Right lobe of liver (tissue), 6 donors: Measurements from ENCODE around the gene DHFR. TPM values are rescaled to one million over a fixed set of nuclear protein-coding genes. Genes with fewer than 3 reads are reported as not detected.

Source experiments
- ATAC-seq, 4 donors: fragments of 200-7000 bp; cut with Tn5 transposase; one replicate each; pipeline ENCODE4 v1.9.1; 2020; ENCODE audit warnings: mild to moderate bottlenecking in 4 of 4, moderate library complexity in 4 of 4
- DNase-seq, 3 donors: peaks; one replicate each; pipeline ENCODE4 v3.0.0-alpha.2; 2020
- H3K27ac ChIP-seq, 3 donors: fragments of 200-600 bp; one replicate each; pipeline ENCODE4 v1.8.0; 2022
- H3K27me3 ChIP-seq, 2 donors: fragments of 200-600 bp; one replicate each; pipeline ENCODE4 v1.8.0; 2022
- H3K36me3 ChIP-seq, 4 donors: fragments of 200-600 bp; sonication (generic) in 1 of 4; one replicate each; pipeline versions ENCODE4 v1.5.1 to v1.8.0; 2017 to 2022; ENCODE audit warnings: control low read depth in 1 of 4
- H3K4me1 ChIP-seq, 4 donors: fragments of 200-600 bp; sonication (generic) in 1 of 4; one replicate each; pipeline versions ENCODE4 v1.5.1 to v1.8.0; 2017 to 2022; ENCODE audit warnings: control low read depth in 1 of 4
- H3K4me3 ChIP-seq, 3 donors: fragments of 200-600 bp; one replicate each; pipeline ENCODE4 v1.8.0; 2022
- H3K9me3 ChIP-seq, 4 donors: fragments of 200-600 bp; sonication (generic) in 1 of 4; one replicate each; pipeline versions ENCODE4 v1.5.1 to v1.8.0; 2017 to 2022; ENCODE audit warnings: control low read depth in 1 of 4
- CTCF ChIP-seq, 4 donors: fragments of 200-600 bp in 3 of 4; fragments of 450-650 bp in 1 of 4; IDR thresholded peaks; one replicate each; pipeline versions ENCODE4 v1.5.1 to v1.8.0; 2016 to 2022; ENCODE audit warnings: antibody characterized with exemption in 4 of 4, mild to moderate bottlenecking in 2 of 4
- POLR2A ChIP-seq: fragments of 450-650 bp; IDR thresholded peaks from one replicate; pipeline ENCODE4 v1.6.1; 2017; ENCODE audit warnings: antibody characterized with exemption, mild to moderate bottlenecking
- WGBS: methylation state at CpG from one replicate; pipeline ENCODE4 v1.1.6; 2018; ENCODE audit warnings: low coverage, low lambda C conversion rate; ENCODE audit not compliant: insufficient coverage; ENCODE audit errors: missing lambda C conversion rate; 5-methylcytosine and 5-hydroxymethylcytosine counted together
- intact Hi-C, 2 donors: fragments of 100-400 bp; cut with DNase I; formaldehyde crosslinking; loops; one replicate each; pipeline versions ENCODE4 v1.11.2 to v1.14.1; 2022
- total RNA-seq, 6 experiments: library from RNA; depleted of rRNA in 2 of 6; stranded (reverse); fragments of >200 nt in 2 of 6; fragmentation: NEBNext Ultra II Directional in 3 of 6; extraction: Animal tissue kit (Norgen Biotek cat#: 25700) in 3 of 6; gene quantifications; one replicate each; pipeline versions ENCODE4 v1.1.0 to v1.2.4, GENCODE V29; 2016 to 2023
- donor health status: DM: no; HTN: yes; CAD: no.
- donor health status: DM: no; HTN: no; CAD: no.
- donor health status: DM: no; HTN: no; CAD: no.
- donor health status: DM: no; HTN: yes; CAD: no.
- donor health status: DM: no; HTN: yes; CAD: no.

The DHFR gene
- total RNA-seq, 6 experiments from 2014 or later = 15.3 to 29.2 (median 22.2) TPM

DNA sequence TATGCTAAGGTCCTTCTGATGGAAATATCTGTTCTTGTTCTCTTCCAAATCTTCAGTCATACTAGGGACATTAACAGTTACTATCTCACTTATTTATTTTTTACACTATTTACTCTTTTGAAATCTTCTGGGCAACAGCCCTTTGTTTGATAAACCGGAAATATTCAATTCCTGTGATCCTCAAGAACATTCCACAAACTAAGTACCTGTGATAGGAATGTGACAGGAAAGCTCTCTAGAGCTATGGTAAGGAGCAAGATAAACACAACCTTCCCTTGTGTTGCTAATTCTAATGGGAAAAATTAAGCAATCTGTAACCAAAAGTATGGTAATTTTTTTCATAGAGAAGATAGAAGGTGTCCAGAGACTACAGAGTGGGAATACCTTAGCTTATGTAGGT, 62.7 kb downstream of the DHFR start:
- Histone ChIP-seq H3K4me1 (peaks cover 0 to 10% (median 0%) of the 10 kb centered on the region in 4 donors), H3K36me3 (no peaks in the 10 kb centered on the region), H3K27ac (no peak overlapping the region), H3K9me3 (no peaks in the 10 kb centered on the region), H3K27me3 (no peaks in the 10 kb centered on the region), H3K4me3 (no peak overlapping the region)
- WGBS = 20% methylated on average over 1 of the region's 1 CpG
- ATAC-seq = no peak
- TF ChIP-seq CTCF (IDR thresholded peaks at IDR 0.05) (no peak), POLR2A (no peak)
- intact Hi-C loops = no loop called here
- no peak for DNase-seq

DNA sequence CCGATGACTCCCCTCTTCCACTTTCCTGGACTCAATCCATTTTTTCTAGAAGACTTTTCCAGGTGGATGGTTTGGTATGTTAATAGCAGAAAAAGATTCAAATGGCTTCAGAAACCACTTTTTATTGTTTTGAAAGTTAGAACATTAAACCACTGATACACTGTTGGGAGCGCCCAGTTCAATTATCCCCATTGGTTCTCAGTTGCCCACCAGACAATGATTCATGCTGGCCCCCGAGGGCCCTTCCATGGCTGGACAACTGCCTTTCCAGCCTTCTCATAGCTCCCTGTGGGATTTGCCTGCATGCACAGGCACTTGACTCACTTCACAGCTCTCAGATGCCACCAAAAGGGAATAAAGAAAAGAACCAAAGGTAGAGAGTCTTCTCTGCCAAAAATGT, 63.4 kb downstream of the DHFR start:
- H3K36me3 ChIP-seq = no peaks in the 10 kb centered on the region
- 86% methylated on average over 3 of the region's 3 CpGs for WGBS
- H3K27me3 ChIP-seq = no peaks in the 10 kb centered on the region
- H3K9me3 ChIP-seq = no peaks in the 10 kb centered on the region
- no peak overlapping the region for H3K4me3 ChIP-seq
- DNase-seq (no peak), ATAC-seq (peak in 1 of 4 donors; percentile 22)
- H3K4me1 ChIP-seq = peaks cover 0 to 10% (median 0%) of the 10 kb centered on the region in 4 donors
- no peak overlapping the region for H3K27ac ChIP-seq
- TF ChIP-seq CTCF (IDR thresholded peaks at IDR 0.05) (no peak), POLR2A (no peak)
- intact Hi-C loops = no loop called here

DNA sequence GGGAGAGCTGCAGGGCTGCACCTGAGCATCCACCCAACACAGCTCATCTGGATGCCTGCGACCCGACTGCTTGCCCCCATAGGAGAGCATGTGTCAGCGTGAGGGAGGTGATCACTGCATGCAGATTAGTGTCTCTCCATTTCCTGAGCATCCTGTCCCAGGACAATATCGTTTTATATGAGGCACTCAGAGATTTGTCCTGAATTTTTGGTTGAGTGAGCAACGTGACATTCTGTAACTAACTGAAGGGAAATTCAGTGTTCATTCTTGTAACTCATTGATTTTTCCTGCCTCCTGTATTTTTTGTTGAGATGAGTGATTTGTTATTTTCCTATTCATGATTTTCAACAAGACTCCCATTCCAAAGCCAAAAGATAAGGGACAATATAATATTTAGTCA, 64.0 kb downstream of the DHFR start:
- no peak overlapping the region for H3K4me3 ChIP-seq
- H3K27ac ChIP-seq = no peak overlapping the region
- H3K36me3 ChIP-seq = no peaks in the 10 kb centered on the region
- TF ChIP-seq POLR2A (no peak), CTCF (IDR thresholded peaks at IDR 0.05) (no peak)
- DNase-seq (no peak), ATAC-seq (no peak)
- H3K4me1 ChIP-seq = peaks cover 0 to 10% (median 0%) of the 10 kb centered on the region in 4 donors
- no peaks in the 10 kb centered on the region for H3K27me3 ChIP-seq
- no peaks in the 10 kb centered on the region for H3K9me3 ChIP-seq
- 80% methylated on average over 2 of the region's 5 CpGs for WGBS
- intact Hi-C loops = no loop called here

GRCh38 chr5:80588858-80589540, 65.8 kb downstream of the DHFR start:
- no peak for ATAC-seq
- H3K27ac ChIP-seq = no peak overlapping the region
- no peaks in the 10 kb centered on the region for H3K9me3 ChIP-seq
- peaks cover 0 to 10% (median 0%) of the 10 kb centered on the region in 4 donors for H3K4me1 ChIP-seq
- H3K4me3 ChIP-seq = no peak overlapping the region
- 87% methylated on average over 6 of the region's 8 CpGs for WGBS
- no peak for DNase-seq
- TF ChIP-seq CTCF (IDR thresholded peaks at IDR 0.05) = no peak
- no peak for TF ChIP-seq POLR2A
- intact Hi-C loops = no loop called here
- H3K36me3 ChIP-seq = no peaks in the 10 kb centered on the region
- H3K27me3 ChIP-seq = no peaks in the 10 kb centered on the region
